ENCODE results near the gene NISCH. TPM values are rescaled to one million over a fixed set of nuclear protein-coding genes. Genes with fewer than 3 reads are reported as not detected.

NISCH gene
- total and polyA plus RNA-seq, 9 donors: 73.6 to 142 (median 97.4) TPM

DNA sequence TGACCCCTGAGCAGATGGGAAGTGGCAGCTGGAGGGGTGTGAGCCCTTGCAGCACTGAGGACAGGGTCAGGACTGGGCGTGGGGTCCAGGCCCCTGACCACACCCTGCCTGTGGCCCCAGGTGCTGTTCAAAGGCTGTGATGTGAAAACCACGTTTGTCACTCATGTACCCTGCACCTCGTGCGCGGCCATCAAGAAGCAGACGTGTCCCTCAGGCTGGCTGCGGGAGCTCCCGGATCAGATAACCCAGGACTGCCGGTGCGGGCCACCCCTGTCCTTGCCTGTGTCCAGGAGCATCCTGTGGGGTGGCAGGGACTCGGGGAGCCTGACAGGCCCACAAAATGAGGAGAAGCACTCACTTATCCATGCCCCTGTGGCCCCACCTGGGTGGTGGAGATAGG is 45.6 kb downstream of the NISCH start:
- no peaks in the 10 kb centered on the region for H3K4me1 ChIP-seq (ENCODE audit: insufficient read depth)
- no peak for DNase-seq
- H3K27ac ChIP-seq: no peak overlapping the region
- H3K36me3 ChIP-seq: no peaks in the 10 kb centered on the region
- intact Hi-C loops (cut with DNase I): no loop called here
- TF ChIP-seq POLR2A (IDR thresholded peaks at IDR 0.05): no peak
- no peak for TF ChIP-seq EP300 (IDR thresholded peaks at IDR 0.05)
- TF ChIP-seq, protein P1, sequence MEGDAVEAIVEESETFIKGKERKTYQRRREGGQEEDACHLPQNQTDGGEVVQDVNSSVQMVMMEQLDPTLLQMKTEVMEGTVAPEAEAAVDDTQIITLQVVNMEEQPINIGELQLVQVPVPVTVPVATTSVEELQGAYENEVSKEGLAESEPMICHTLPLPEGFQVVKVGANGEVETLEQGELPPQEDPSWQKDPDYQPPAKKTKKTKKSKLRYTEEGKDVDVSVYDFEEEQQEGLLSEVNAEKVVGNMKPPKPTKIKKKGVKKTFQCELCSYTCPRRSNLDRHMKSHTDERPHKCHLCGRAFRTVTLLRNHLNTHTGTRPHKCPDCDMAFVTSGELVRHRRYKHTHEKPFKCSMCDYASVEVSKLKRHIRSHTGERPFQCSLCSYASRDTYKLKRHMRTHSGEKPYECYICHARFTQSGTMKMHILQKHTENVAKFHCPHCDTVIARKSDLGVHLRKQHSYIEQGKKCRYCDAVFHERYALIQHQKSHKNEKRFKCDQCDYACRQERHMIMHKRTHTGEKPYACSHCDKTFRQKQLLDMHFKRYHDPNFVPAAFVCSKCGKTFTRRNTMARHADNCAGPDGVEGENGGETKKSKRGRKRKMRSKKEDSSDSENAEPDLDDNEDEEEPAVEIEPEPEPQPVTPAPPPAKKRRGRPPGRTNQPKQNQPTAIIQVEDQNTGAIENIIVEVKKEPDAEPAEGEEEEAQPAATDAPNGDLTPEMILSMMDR (IDR thresholded peaks at IDR 0.05): no peak
- H3K4me3 ChIP-seq: no peak overlapping the region
- no peaks in the 10 kb centered on the region for H3K9me3 ChIP-seq
- H3K27me3 ChIP-seq: no peaks in the 10 kb centered on the region
- WGBS, 3 donors: 89 to 93% (median 91%) methylated on average over 11 of the region's 11 CpGs

DNA sequence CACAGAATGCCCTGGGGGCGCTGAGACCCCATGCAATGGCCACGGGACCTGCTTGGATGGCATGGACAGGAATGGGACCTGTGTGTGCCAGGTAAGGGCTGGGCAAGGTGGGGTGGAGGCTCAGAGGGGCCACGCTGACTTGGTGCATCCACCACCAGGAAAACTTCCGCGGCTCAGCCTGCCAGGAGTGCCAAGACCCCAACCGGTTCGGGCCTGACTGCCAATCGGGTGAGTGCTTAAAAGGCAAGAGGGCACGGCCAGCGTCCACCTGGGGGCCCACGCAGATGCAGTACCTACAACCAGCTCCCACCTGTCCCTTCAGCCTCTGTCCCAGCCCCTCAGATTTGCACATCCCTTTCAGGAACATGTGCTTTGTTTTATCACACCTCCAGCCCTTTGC is 46.6 kb downstream of the NISCH start:
- no peak for DNase-seq
- Histone ChIP-seq H3K36me3 (no peaks in the 10 kb centered on the region), H3K4me1 (ENCODE audit: insufficient read depth) (no peaks in the 10 kb centered on the region), H3K27ac (no peak overlapping the region), H3K4me3 (no peak overlapping the region), H3K9me3 (no peaks in the 10 kb centered on the region), H3K27me3 (no peaks in the 10 kb centered on the region)
- intact Hi-C loops (cut with DNase I): no loop called here
- no peak for TF ChIP-seq EP300 (IDR thresholded peaks at IDR 0.05)
- TF ChIP-seq, protein P1 (IDR thresholded peaks at IDR 0.05): no peak
- no peak for TF ChIP-seq POLR2A (IDR thresholded peaks at IDR 0.05)
- 87 to 93% (median 89%) methylated on average over 9 to 11 of the region's 11 CpGs for WGBS, 3 donors

DNA sequence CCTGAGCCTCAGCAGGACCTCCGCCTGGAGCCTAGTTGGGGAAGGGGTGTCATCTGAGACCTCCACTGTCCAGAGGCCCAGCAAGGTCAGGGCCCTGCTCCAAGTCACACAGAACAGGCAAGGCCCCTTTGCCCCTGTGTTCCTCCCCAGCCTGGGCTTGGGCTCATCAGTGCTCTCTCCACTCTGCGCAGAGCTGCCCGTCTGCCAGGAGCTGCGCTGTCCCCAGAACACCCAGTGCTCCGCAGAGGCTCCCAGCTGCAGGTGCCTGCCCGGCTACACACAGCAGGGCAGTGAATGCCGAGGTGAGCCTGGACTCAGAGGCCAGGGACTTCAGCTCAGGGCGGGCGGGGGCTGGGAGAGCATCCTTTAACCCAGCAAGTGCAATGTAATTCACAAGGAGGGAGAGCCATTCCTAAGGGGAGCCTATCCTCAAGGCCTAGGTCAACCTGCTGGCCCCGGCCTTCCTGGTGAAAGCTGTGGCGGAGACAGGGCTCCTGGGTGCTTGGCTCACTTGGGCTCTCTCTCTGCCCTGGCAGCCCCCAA is 47.5 kb downstream of the NISCH start:
- TF ChIP-seq EP300 (IDR thresholded peaks at IDR 0.05) (no peak), POLR2A (IDR thresholded peaks at IDR 0.05) (no peak)
- TF ChIP-seq, protein P1 (IDR thresholded peaks at IDR 0.05): no peak

DNA sequence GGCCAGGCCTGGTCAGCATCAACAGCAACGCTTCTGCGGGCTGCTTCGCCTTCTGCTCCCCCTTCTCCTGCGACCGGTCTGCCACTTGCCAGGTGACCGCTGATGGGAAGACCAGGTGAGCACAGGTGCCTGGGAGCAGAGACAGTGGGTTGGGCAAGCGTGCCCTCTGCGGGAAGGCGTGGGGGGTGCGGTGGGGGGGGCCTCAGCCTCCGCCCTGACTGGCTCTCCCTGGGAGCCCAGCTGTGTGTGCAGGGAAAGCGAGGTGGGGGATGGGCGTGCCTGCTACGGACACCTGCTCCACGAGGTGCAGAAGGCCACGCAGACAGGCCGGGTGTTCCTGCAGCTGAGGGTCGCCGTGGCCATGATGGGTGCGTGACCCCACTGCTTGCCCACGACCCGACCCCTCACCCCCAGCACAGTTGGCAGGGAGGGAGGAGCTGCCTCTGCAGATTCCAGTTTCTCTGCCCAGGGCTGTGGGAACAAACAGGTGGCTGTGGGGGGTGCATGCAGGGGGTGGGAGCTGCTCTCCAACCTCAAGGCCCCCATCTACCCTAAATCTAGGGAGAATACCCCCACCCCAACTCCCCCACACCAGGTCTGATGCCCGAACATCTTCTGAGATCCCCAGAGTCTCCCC is 48.5 kb downstream of the NISCH start:
- DNase-seq: no peak
- Histone ChIP-seq H3K9me3 (no peaks in the 10 kb centered on the region), H3K36me3 (no peaks in the 10 kb centered on the region), H3K27ac (no peak overlapping the region), H3K4me3 (no peak overlapping the region), H3K27me3 (no peaks in the 10 kb centered on the region), H3K4me1 (ENCODE audit: insufficient read depth) (no peaks in the 10 kb centered on the region)
- intact Hi-C loops (cut with DNase I): no loop called here
- TF ChIP-seq EP300 (IDR thresholded peaks at IDR 0.05) (no peak), POLR2A (IDR thresholded peaks at IDR 0.05) (no peak)
- TF ChIP-seq, protein P1 (IDR thresholded peaks at IDR 0.05): no peak
- WGBS, 3 donors: 50 to 66% (median 63%) methylated on average over 18 to 23 of the region's 23 CpGs

More for the DNA sequence above, 47.5 kb downstream of the NISCH start:
- Histone ChIP-seq H3K27me3 (no peaks in the 10 kb centered on the region), H3K36me3 (no peaks in the 10 kb centered on the region), H3K27ac (no peak overlapping the region), H3K4me1 (ENCODE audit: insufficient read depth) (no peaks in the 10 kb centered on the region), H3K9me3 (no peaks in the 10 kb centered on the region), H3K4me3 (no peak overlapping the region)
- intact Hi-C loops (cut with DNase I): no loop called here
- no peak for DNase-seq
- WGBS, 3 donors: 86 to 95% (median 93%) methylated on average over 9 to 11 of the region's 11 CpGs

Data from ovary (tissue), 9 donors.